Ovary (tissue), 9 donors: ENCODE measurements around the gene BLTP1. TPM values are rescaled to one million over a fixed set of nuclear protein-coding genes. Genes with fewer than 3 reads are reported as not detected.

Source experiments
- DNase-seq, 5 donors: peaks; one replicate each; pipeline ENCODE4 v3.0.0-alpha.2; 2019 to 2020
- H3K27ac ChIP-seq, 2 donors: fragments of 200-600 bp; one replicate each; pipeline versions ENCODE4 v1.5.1 to v1.8.0; 2019 to 2022
- H3K27me3 ChIP-seq: fragments of 200-600 bp; one replicate; pipeline ENCODE4 v1.8.0; 2022
- H3K36me3 ChIP-seq: fragments of 200-600 bp; sonication (generic); one replicate; pipeline ENCODE4 v1.5.1; 2019
- H3K4me1 ChIP-seq: one replicate; pipeline ENCODE4 v1.8.1; 2013; ENCODE audit warnings: mild to moderate bottlenecking, moderate library complexity; ENCODE audit not compliant: insufficient read depth
- H3K4me3 ChIP-seq: fragments of 200-600 bp; sonication (generic); one replicate; pipeline ENCODE4 v1.5.1; 2017
- H3K9me3 ChIP-seq, 2 donors: fragments of 200-600 bp in 1 of 2; sonication (generic) in 1 of 2; one replicate each; pipeline versions ENCODE4 v1.5.1 to v1.8.1; 2013 to 2019; ENCODE audit warnings: mild to moderate bottlenecking in 1 of 2, moderate library complexity in 1 of 2
- CTCF ChIP-seq, 3 donors: fragments of 450-650 bp in 2 of 3; fragments of 200-600 bp in 1 of 3; IDR thresholded peaks; one replicate each; pipeline versions ENCODE4 v1.5.1 to v1.8.0; 2016 to 2022; ENCODE audit warnings: antibody characterized with exemption in 3 of 3, mild to moderate bottlenecking in 1 of 3
- EP300 ChIP-seq: sonication (generic); formaldehyde crosslinking; IDR thresholded peaks from one replicate; pipeline ENCODE4 v1.6.1; 2017; ENCODE audit warnings: antibody characterized with exemption
- POLR2A ChIP-seq: fragments of 450-650 bp; IDR thresholded peaks from one replicate; pipeline ENCODE4 v1.6.1; 2017; ENCODE audit warnings: antibody characterized with exemption, mild to moderate bottlenecking, moderate library complexity
- WGBS, 3 donors: extraction: QIAGEN DNeasy Blood & Tissue Kit in 1 of 3; methylation state at CpG; one replicate each; pipeline versions ENCODE4 v1.1.5 to v1.1.7; 2013 to 2017; 5-methylcytosine and 5-hydroxymethylcytosine counted together
- intact Hi-C, 4 donors: fragments of 100-400 bp; cut with DNase I; formaldehyde crosslinking; loops; one replicate each; pipeline versions ENCODE4 v1.11.0 to v1.15.1; 2022 to 2023
- polyA plus RNA-seq, 2 donors: library from polyadenylated mRNA; stranded (reverse); fragments of 200-250 nt in 1 of 2; fragments of 350-450 nt in 1 of 2; fragmentation: Illumina TruSeq in 1 of 2; extraction: RNeasy Lipid Tissue Mini Kit (QIAGEN cat#74804) in 1 of 2; gene quantifications; one replicate each; pipeline ENCODE4 v1.2.3, GENCODE V29; 2013 to 2014
- total RNA-seq, 7 donors: library from RNA; depleted of rRNA in 2 of 7; stranded (reverse); fragments of >200 nt in 2 of 7; fragmentation: NEBNext Ultra II Directional in 3 of 7; extraction: Animal tissue kit (Norgen Biotek cat#: 25700) in 3 of 7; gene quantifications; one replicate each; pipeline versions ENCODE4 v1.1.0 to v1.2.4, GENCODE V29; 2016 to 2023
- donor health status: DM: no; HTN: no; CAD: no; lungs with moderate emphysema.
- donor health status: DM: no; HTN: no; CAD: no.
- donor health status: Bipolar disorder and iron deficiency.
- donor health status: DM: yes; HTN: yes; CAD: no.
- donor health status: DM: no; HTN: no; CAD: no.
- donor health status: DM: yes; HTN: yes; CAD: no.

Gene BLTP1
- total and polyA plus RNA-seq, 9 donors = 32.5 to 97.5 (median 69.5) TPM

- H3K4me1 ChIP-seq = no peaks in the 10 kb centered on the region
- intact Hi-C loops = no loop called here
- H3K9me3 ChIP-seq = no peaks in the 10 kb centered on the region
- TF ChIP-seq CTCF (IDR thresholded peaks at IDR 0.05) (no peak), EP300 (no peak), POLR2A (no peak)
- H3K36me3 ChIP-seq = no peaks in the 10 kb centered on the region
- no peak overlapping the region for H3K27ac ChIP-seq
- H3K27me3 ChIP-seq = no peaks in the 10 kb centered on the region
- DNase-seq = no peak
- 78 to 81% (median 80%) methylated on average over 5 of the region's 5 CpGs for WGBS, 3 donors
- no peak overlapping the region for H3K4me3 ChIP-seq
These were observed 20.5 kb upstream of the BLTP1 start for GRCh38 chr4:122131562-122132157.

GRCh38 chr4:122132891-122133290 is 19.2 kb upstream of the BLTP1 start:
- Histone ChIP-seq H3K4me1 (no peaks in the 10 kb centered on the region), H3K4me3 (no peak overlapping the region), H3K27ac (no peak overlapping the region), H3K9me3 (no peaks in the 10 kb centered on the region), H3K36me3 (no peaks in the 10 kb centered on the region), H3K27me3 (no peaks in the 10 kb centered on the region)
- no peak for DNase-seq
- WGBS, 3 donors = 69 to 87% (median 70%) methylated on average over 3 of the region's 3 CpGs
- intact Hi-C loops = no loop called here
- TF ChIP-seq EP300 = no peak
- TF ChIP-seq POLR2A = no peak
- no peak for TF ChIP-seq CTCF (IDR thresholded peaks at IDR 0.05)

- Histone ChIP-seq H3K4me1 (no peaks in the 10 kb centered on the region), H3K27ac (no peak overlapping the region), H3K9me3 (no peaks in the 10 kb centered on the region), H3K36me3 (no peaks in the 10 kb centered on the region), H3K27me3 (no peaks in the 10 kb centered on the region), H3K4me3 (no peak overlapping the region)
- TF ChIP-seq POLR2A (no peak), CTCF (IDR thresholded peaks at IDR 0.05) (no peak), EP300 (no peak)
- intact Hi-C loops = no loop called here
- 69 to 73% (median 70%) methylated on average over 3 of the region's 3 CpGs for WGBS, 3 donors
- no peak for DNase-seq
These were observed 13.0 kb upstream of the BLTP1 start for GRCh38 chr4:122139139-122139538.

- Histone ChIP-seq H3K36me3 (no peaks in the 10 kb centered on the region), H3K27me3 (no peaks in the 10 kb centered on the region), H3K4me1 (no peaks in the 10 kb centered on the region), H3K9me3 (no peaks in the 10 kb centered on the region), H3K4me3 (no peak overlapping the region), H3K27ac (no peak overlapping the region)
- intact Hi-C loops = no loop called here
- 87 to 94% (median 88%) methylated on average over 5 of the region's 5 CpGs for WGBS, 3 donors
- DNase-seq = no peak
- TF ChIP-seq CTCF (IDR thresholded peaks at IDR 0.05) (no peak), POLR2A (no peak), EP300 (no peak)
These were observed 11.3 kb upstream of the BLTP1 start for GRCh38 chr4:122140834-122141233.
